ENCODE results near the gene CCDC78. TPM values are rescaled to one million over a fixed set of nuclear protein-coding genes. Genes with fewer than 3 reads are reported as not detected.
A peak's percentile ranks its signal among the peaks of the same experiment; 100 is the strongest.

The CCDC78 gene
- polyA plus RNA-seq, 1 donor from 2014 or later = 10.7 TPM

GRCh38 chr16:708959-709358 lies 17.3 kb downstream of the CCDC78 start:
- Histone ChIP-seq H2AFZ (ENCODE audit: low read depth, low read length) (no peak overlapping the region), H3K4me3 (ENCODE audit: low read length) (peak overlapping the region; percentile 70), H3K9ac (ENCODE audit: low read length) (peak overlapping the region; percentile 94), H3K36me3 (ENCODE audit: insufficient read depth, low read length) (no peaks in the 10 kb centered on the region), H4K20me1 (ENCODE audit: insufficient read depth) (peaks cover 3% of the 10 kb centered on the region), H3K79me2 (replicated peaks; ENCODE audit: insufficient read depth, low read length) (peaks cover 22% of the 10 kb centered on the region), H3K9me3 (ENCODE audit: low read length) (no peaks in the 10 kb centered on the region), H3K27ac (ENCODE audit: low read length) (peak overlapping the region; percentile 99), H3K27me3 (ENCODE audit: insufficient read depth, low read depth, low read length) (peaks cover 4% of the 10 kb centered on the region), H3K4me2 (ENCODE audit: low read length) (peak overlapping the region; percentile 67), H3K9me2 (ENCODE audit: insufficient read depth, low read length) (no peaks in the 10 kb centered on the region), H3F3A (ENCODE audit: insufficient read depth, low read length, poor library complexity, severe bottlenecking) (peaks cover 5% of the 10 kb centered on the region)
- TF ChIP-seq MXI1 (conservative IDR thresholded peaks at IDR 0.05; ENCODE audit: poor library complexity, severe bottlenecking) = no peak
- no peak for TF ChIP-seq CTCF (IDR thresholded peaks at IDR 0.05; ENCODE audit: poor library complexity, severe bottlenecking)
- TF ChIP-seq REST (IDR thresholded peaks at IDR 0.05; ENCODE audit: borderline replicate concordance) = no peak
- TF ChIP-seq TAF1 (IDR thresholded peaks at IDR 0.05; ENCODE audit: low read depth) = no peak
- TF ChIP-seq RAD21 (conservative IDR thresholded peaks at IDR 0.05) = no peak
- no peak for TF ChIP-seq SMC3 (conservative IDR thresholded peaks at IDR 0.05; ENCODE audit: poor library complexity)
- TF ChIP-seq EZH2 (IDR thresholded peaks at IDR 0.05; ENCODE audit: borderline replicate concordance, insufficient read depth, low read length, poor library complexity, severe bottlenecking) = no peak
- no peak for TF ChIP-seq EP300 (conservative IDR thresholded peaks at IDR 0.05; ENCODE audit: poor library complexity, severe bottlenecking)
- TF ChIP-seq POLR2AphosphoS5 (IDR thresholded peaks at IDR 0.05) = no peak

GRCh38 chr16:708019-708418 lies 18.2 kb downstream of the CCDC78 start:
- H3K9me3 ChIP-seq (ENCODE audit: low read length) = no peaks in the 10 kb centered on the region
- no peak overlapping the region for H2AFZ ChIP-seq (ENCODE audit: low read depth, low read length)
- H3K27ac ChIP-seq (ENCODE audit: low read length) = peak overlapping the region; percentile 99
- H3K79me2 ChIP-seq (replicated peaks; ENCODE audit: insufficient read depth, low read length) = peaks cover 32% of the 10 kb centered on the region
- peaks cover 5% of the 10 kb centered on the region for H3F3A ChIP-seq (ENCODE audit: insufficient read depth, low read length, poor library complexity, severe bottlenecking)
- H3K4me2 ChIP-seq (ENCODE audit: low read length) = no peak overlapping the region
- H3K36me3 ChIP-seq (ENCODE audit: insufficient read depth, low read length) = no peaks in the 10 kb centered on the region
- no peak overlapping the region for H3K4me3 ChIP-seq (ENCODE audit: low read length)
- TF ChIP-seq TAF1 (IDR thresholded peaks at IDR 0.05; ENCODE audit: low read depth) (no peak), SMC3 (conservative IDR thresholded peaks at IDR 0.05; ENCODE audit: poor library complexity) (no peak), RAD21 (conservative IDR thresholded peaks at IDR 0.05) (no peak), REST (IDR thresholded peaks at IDR 0.05; ENCODE audit: borderline replicate concordance) (no peak), POLR2AphosphoS5 (IDR thresholded peaks at IDR 0.05) (no peak), CTCF (IDR thresholded peaks at IDR 0.05; ENCODE audit: poor library complexity, severe bottlenecking) (no peak), MXI1 (conservative IDR thresholded peaks at IDR 0.05; ENCODE audit: poor library complexity, severe bottlenecking) (no peak), EP300 (conservative IDR thresholded peaks at IDR 0.05; ENCODE audit: poor library complexity, severe bottlenecking) (no peak), EZH2 (IDR thresholded peaks at IDR 0.05; ENCODE audit: borderline replicate concordance, insufficient read depth, low read length, poor library complexity, severe bottlenecking) (no peak)
- H3K27me3 ChIP-seq (ENCODE audit: insufficient read depth, low read depth, low read length) = peaks cover 4% of the 10 kb centered on the region
- no peaks in the 10 kb centered on the region for H3K9me2 ChIP-seq (ENCODE audit: insufficient read depth, low read length)
- peaks cover 12% of the 10 kb centered on the region for H4K20me1 ChIP-seq (ENCODE audit: insufficient read depth)
- peak overlapping the region; percentile 94 for H3K9ac ChIP-seq (ENCODE audit: low read length)

Data from neural cell (in vitro differentiated cells).